Measurements from ENCODE around the gene SOCS3.
"Not testable (repeated sequence)": the region's sequence is repeated elsewhere in the genome, so short reads cannot be mapped to it uniquely, and the experiment has no call there.

The SOCS3 gene

DNA sequence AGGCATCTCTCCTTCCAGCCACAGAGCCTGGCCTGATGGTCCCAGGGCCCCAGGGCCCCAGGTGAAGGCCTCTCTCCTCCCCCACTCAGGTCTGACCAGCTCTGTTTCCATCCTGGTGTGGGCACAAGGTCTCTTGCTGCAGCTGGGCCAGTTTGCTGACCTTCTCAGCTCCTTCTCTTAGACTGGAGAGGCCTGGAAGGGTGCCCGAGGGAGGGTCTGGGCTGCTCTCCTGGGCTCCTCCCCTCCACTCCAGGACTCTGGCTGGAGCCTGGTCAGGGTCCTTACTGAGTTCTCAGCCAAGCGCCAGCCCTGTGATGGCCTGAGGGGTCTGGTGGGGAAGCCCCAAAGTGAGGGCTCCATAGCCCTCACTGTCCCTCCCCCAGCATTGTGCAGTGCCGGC, 12.4 kb downstream of the SOCS3 start:
- no peak for DNase-seq

GRCh38 chr17:78346605-78347250, 13.1 kb downstream of the SOCS3 start:
- DNase-seq: no peak

- DNase-seq: no peak
Measured at GRCh38 chr17:78345791-78346494, 13.9 kb downstream of the SOCS3 start.

GRCh38 chr17:78345172-78345571, 14.7 kb downstream of the SOCS3 start:
- no peak for DNase-seq

- no peak for DNase-seq
Measured at GRCh38 chr17:78344666-78345065, 15.2 kb downstream of the SOCS3 start.

DNA sequence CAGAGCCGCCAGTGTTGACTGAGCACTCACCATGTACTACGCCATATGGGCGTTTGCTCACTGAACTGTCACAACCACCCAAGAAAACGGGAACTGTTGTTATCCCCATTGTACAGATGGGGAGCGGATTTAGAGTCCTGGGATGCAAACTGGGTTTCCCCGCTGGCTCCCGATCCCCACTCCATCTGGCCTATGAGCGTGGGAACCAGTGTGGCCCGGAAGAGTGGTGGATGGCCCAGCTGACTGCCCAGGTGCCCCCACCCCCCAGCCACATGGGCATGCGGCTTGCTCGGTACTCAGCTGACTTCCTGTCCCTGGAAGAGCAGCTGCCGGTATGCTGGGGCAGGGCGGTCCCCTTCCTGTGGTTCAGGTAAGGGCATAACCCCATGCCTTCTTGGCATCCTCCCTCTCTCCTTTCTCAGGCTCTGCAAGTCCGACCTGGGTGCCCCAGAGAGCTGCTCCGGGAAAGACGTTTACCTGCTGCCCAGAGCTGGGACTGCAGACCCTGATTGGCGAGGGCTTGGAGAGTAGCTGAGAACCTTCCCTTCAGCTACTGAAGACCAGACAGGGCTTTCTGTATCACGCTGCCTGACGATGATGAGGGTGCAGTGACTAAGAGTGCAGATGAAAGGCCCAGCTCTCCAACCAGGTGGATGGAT, 16.2 kb downstream of the SOCS3 start:
- DNase-seq: no peak

GRCh38 chr17:78343187-78343542, 16.7 kb downstream of the SOCS3 start:
- no peak for DNase-seq

DNA sequence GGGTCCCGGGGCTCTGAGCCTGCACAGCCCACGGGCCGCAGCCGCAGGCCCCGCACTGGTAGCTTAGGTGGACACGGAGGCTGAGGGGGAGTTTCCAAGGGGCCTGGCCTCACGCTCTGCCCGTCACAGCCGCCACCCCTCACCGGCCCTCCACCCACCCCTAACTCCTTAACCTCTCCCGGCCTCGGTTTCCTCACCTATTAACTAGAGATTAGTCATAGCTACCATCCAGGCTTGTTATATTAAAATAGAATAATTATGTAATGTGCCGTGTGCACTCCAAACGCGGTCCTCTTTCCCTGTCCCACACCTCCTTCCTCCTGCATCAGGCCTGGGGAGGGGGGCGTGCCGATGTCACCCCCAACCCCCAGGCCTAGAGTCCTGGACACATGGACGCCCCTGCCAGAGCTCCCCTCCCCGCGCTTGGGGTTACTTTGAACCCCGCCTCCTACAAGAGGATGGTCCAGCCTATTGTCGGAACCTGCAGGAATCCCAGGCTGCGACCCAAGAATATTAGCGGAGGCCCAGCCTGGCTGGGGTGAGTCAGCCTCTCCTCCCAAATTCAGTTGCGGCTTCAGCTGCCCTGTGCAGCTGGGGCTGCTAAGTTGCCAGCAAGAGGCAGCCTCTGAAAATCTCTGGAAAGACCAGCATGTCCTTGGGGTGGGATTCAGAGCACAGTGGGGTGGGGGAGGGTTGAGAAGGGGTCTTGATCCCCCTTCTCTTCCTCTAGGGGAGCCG, 17.3 kb downstream of the SOCS3 start:
- no peak for DNase-seq

- DNase-seq: no peak
Measured at GRCh38 chr17:78341559-78342448, 18.1 kb downstream of the SOCS3 start.

GRCh38 chr17:78340183-78340955, 19.5 kb downstream of the SOCS3 start:
- DNase-seq: no peak

DNA sequence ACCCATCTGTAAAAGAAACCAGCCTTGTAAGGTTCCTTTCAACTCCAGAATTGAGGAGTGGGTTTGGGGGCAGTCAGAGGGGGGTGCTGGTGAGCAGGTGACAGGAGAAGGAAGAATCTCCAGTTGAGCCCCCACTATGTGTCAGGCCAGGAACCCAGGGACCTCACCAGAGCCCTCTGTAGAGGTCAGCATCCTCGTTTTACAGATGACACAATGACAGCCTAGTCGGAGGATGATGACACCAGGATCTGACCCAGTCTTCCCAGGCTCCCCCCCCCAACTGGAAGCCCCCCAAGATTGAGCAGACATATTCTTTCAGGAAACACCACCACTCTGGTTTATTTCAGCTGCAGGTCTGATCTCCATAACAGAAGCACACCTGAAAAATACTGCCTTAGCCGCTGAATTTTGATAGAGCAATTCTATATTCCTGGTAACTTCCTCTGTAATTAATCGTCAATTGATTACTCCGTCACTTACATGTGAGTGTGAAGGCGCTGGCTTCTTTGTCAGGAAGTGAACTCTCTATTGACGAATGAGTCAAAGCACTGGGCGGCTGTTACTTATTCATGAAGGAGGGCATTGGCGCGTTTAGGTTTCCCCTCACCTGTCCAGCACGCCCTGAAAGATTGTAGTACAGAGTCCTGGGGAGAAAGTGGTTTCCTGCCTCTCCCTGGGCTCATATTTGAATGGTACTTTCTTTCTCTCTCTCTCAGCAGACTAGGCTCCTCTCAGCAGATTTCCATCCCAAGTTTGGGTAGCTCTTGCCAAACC, 21.2 kb downstream of the SOCS3 start:
- no peak for DNase-seq

DNA sequence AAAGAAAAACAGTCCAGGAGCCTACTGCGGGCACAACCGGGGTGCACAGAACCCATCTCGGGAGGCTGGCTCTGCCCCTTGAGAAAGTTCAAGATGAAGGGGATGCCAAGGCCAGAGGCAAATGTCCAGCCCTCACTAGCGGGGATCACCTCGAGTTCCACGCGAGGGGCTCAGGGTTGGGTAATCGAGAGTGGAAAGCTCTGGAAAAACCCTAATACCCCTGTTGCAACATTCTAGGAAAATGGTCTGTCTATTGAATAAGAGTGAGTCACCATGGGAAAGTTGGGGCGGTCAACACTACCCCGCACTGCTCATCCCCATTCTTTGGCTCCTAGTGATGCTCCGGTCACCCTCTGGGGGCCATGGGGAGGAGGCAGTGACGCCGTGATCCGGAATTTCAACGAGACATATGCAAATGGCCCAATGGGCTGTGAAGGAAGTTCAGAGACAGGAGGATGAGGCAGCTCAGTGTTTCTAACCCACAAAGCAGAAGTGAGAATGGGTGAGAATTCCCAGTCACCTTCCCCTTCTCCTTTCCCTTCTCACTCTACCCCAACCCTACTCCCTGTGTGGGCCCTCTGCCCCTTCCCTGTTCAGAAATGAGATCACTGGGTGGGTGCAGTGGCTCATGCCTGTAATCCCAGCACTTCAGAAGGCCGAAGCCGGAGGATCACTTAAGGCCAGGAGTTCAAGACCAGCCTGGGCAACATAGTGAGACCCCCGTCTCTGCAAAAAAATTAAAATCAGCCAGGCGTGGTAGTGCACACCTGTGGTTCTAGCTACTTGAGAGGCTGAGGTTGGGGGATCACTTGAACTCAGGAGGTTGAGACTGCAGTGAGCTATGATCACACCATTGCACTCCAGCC, 22.4 kb downstream of the SOCS3 start:
- DNase-seq: no peak

DNA sequence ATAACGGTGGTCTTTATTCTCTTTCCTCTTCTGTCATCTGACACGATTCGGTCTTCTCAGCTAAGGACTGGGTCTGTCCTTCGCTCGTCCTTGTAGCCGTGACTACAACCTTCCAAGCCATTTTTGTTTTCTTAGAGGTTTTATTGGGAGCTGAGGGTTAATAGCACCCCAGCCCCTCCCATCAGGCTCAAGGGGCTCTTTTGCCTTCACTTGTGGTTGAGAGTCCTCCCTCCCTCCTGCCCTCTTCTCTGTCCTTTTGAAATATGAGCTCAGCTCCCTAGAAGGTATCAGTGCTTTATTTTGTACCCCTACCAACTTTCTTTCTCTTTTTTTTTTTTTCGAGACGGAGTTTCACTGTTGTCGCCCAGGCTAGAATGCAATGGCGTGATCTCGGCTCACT, 24.7 kb downstream of the SOCS3 start:
- no peak for DNase-seq

- DNase-seq: no peak
Measured at GRCh38 chr17:78332991-78333390, 26.9 kb downstream of the SOCS3 start.

DNA sequence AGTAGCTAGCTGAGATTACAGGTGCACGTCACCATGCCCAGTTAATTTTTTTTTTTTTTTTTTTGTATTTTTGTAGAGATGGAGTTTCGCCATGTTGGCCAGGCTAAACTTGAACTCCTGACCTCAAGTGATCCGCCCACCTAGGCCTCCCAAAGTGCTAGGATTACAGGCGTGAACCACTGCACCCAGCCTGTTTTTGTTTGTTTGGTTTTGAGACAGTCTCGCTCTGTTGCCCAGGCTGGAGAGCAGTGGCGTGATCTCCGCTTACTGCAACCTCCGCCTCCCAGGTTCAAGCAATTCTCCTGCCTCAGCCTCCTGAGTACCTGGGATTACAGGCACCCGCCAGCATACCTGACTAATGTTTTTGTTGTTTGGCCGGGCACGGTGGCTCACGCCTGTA, 28.5 kb downstream of the SOCS3 start:
- not testable (repeated sequence) for DNase-seq

DNA sequence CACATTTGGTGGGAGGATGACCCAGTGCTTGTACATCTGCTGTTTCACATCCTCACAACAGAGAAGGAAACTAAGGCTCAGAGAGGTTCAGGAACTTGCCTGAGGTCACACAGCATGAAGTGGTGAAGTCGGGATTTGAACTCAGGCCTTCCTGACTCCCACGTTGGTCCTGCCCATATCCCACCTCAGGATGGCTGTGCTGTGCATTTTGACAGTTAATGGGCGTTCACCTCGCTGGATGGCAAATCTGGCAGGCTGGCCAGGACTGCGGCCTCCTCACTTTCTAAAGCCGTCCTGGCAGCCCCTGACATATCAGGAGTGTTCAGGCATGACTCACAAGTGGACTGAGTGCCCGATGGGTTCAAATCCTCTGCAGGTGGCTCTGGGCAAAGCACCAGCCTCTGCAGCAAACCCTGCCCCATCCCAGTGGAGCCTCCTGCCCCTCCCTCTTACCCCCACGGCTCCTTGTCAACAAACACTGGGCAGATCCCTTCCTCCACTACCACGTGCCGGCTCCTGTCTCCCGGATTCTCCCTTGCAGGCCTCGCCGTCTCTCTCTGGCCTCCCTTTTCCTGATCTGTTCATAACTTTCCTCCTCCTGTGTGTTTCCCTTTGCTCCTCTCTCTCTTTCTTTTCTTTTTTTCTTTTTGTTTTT, 29.2 kb downstream of the SOCS3 start:
- no peak for DNase-seq

DNA sequence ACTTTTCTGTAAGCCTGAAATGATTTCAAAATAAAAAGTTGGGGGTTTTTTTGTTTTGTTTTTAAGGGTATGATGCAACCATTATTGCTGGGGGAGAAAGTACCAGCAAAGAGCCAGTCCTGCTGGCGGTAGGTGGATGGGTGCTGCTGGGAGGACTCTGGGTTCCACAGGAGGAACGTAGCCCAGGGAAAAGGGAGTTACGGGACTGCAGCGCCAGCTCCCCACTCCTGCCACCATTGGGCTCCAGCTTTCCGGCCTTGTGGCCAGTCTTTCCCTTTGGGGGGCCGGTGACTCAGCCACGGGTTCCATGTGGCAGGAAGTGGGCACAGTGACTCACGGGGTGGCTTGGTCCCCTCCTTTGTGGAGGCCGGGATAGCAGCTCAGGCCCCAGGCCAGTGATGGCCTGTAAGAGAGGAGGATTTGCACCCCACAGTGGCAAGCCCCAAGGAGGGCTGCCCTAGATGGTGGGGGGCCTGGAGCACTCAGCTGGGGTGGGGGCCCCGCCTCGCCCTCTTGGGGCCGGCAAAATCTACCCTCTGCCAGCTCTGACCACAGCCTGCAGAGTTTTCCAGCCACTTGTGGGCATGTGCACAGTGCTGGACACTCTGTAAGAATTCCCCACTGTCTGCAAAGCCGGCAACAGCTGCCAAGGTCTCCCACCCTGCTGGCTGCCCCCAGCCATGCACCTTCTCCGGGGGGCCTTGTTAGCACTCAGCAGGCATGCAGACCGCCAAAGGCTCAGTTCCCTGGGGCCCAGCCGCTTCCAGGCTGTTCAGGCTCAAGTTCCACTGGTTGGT, 30.4 kb downstream of the SOCS3 start:
- DNase-seq: no peak

DNA sequence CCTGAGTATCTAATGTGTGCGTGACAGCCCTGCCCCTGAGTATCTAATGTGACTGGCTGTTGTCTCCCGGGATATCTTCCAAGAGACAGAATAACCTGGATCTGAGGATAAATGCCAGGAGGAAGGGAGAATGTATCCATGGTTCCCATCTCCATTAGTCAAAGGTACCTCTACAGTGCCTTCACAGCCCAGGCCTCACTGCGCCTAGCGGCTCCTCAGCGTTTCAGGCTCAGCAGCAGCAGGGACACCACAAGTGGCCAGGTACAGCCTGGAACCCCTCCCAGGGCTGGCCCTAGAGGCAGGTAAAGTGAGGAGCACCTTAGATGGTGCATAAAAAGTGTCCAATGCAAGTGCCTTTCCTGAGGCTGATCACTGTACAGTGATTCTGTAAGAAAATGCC, 32.0 kb downstream of the SOCS3 start:
- no peak for DNase-seq

Data from NCI-H1105 treated with DMSO at 0.1 percent for 48 hours (cell line).